AG10803 (cell line): ENCODE data around the gene LUZP2.
A peak's percentile ranks its signal among the peaks of the same experiment; 100 is the strongest.

Experiments
- DNase-seq: peaks from one replicate; pipeline ENCODE4 v3.0.0; 2010; ENCODE audit warnings: low read depth
- H3K4me3 ChIP-seq: 2 replicates; pipeline ENCODE4 v1.5.1; 2011; ENCODE audit warnings: mild to moderate bottlenecking, low read length, control low read depth
- CTCF ChIP-seq: conservative IDR thresholded peaks from 2 replicates; pipeline ENCODE4 v1.5.1; 2011; ENCODE audit warnings: mild to moderate bottlenecking, low read length, control low read depth, inconsistent platforms

Gene LUZP2

GRCh38 chr11:24514219-24514594, 17.4 kb downstream of the LUZP2 start:
- no peak for DNase-seq
- no peak overlapping the region for H3K4me3 ChIP-seq
- TF ChIP-seq CTCF: no peak

GRCh38 chr11:24515632-24516031, 18.8 kb downstream of the LUZP2 start:
- no peak for DNase-seq
- H3K4me3 ChIP-seq: no peak overlapping the region
- TF ChIP-seq CTCF: no peak

- DNase-seq: no peak
- TF ChIP-seq CTCF: no peak
- H3K4me3 ChIP-seq: no peak overlapping the region
Observed at GRCh38 chr11:24516638-24517037, 19.8 kb downstream of the LUZP2 start.

- no peak for DNase-seq
- no peak overlapping the region for H3K4me3 ChIP-seq
- TF ChIP-seq CTCF: no peak
Observed at GRCh38 chr11:24521601-24522000, 24.7 kb downstream of the LUZP2 start.

- DNase-seq: no peak
- TF ChIP-seq CTCF: no peak
- no peak overlapping the region for H3K4me3 ChIP-seq
Observed at GRCh38 chr11:24524156-24524555, 27.3 kb downstream of the LUZP2 start.

- TF ChIP-seq CTCF: no peak
- DNase-seq: peak; percentile 0
- no peak overlapping the region for H3K4me3 ChIP-seq
Observed at GRCh38 chr11:24531528-24531927, 34.7 kb downstream of the LUZP2 start.

GRCh38 chr11:24543771-24544170, 46.9 kb downstream of the LUZP2 start:
- DNase-seq: no peak
- no peak overlapping the region for H3K4me3 ChIP-seq
- TF ChIP-seq CTCF: no peak
